ENCODE results near the gene TNFAIP8.

- TF ChIP-seq, protein P1, sequence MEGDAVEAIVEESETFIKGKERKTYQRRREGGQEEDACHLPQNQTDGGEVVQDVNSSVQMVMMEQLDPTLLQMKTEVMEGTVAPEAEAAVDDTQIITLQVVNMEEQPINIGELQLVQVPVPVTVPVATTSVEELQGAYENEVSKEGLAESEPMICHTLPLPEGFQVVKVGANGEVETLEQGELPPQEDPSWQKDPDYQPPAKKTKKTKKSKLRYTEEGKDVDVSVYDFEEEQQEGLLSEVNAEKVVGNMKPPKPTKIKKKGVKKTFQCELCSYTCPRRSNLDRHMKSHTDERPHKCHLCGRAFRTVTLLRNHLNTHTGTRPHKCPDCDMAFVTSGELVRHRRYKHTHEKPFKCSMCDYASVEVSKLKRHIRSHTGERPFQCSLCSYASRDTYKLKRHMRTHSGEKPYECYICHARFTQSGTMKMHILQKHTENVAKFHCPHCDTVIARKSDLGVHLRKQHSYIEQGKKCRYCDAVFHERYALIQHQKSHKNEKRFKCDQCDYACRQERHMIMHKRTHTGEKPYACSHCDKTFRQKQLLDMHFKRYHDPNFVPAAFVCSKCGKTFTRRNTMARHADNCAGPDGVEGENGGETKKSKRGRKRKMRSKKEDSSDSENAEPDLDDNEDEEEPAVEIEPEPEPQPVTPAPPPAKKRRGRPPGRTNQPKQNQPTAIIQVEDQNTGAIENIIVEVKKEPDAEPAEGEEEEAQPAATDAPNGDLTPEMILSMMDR (IDR thresholded peaks at IDR 0.05), result no peak
- no peak for TF ChIP-seq RAD21 (IDR thresholded peaks at IDR 0.05; ENCODE audit: low read length)
- no peak for TF ChIP-seq FOXM1 (IDR thresholded peaks at IDR 0.05; ENCODE audit: low read depth)
- no peak for TF ChIP-seq SMC3 (IDR thresholded peaks at IDR 0.05; ENCODE audit: low read depth, low read length)
Observed at GRCh38 chr5:119339344-119339743, 16.5 kb upstream of the TNFAIP8 start.

All from SK-N-SH (cell line).